GM19239 (cell line): Measurements from ENCODE around the gene PCDH9.

Source experiments
- DNase-seq: peaks from one replicate; pipeline ENCODE4 v3.0.0; 2011; ENCODE audit warnings: low spot score; ENCODE audit not compliant: insufficient read length
- FAIRE-seq: peaks from 2 replicates; lab custom pipeline; 2011; peaks lifted over from hg19 to GRCh38; lab: Jason Lieb, UNC

The PCDH9 gene

GRCh38 chr13:66347486-66348117, 882.5 kb downstream of the PCDH9 start:
- FAIRE-seq, result no peak
- no peak for DNase-seq

- FAIRE-seq (no peak), DNase-seq (no peak)
Measured at GRCh38 chr13:66345971-66346370, 884.2 kb downstream of the PCDH9 start.

- DNase-seq (no peak), FAIRE-seq (no peak)
Measured at GRCh38 chr13:66345518-66345810, 884.7 kb downstream of the PCDH9 start.

- DNase-seq, result no peak
- FAIRE-seq, result no peak
Measured at GRCh38 chr13:66344805-66345517, 885.2 kb downstream of the PCDH9 start.

GRCh38 chr13:66343224-66343828, 886.8 kb downstream of the PCDH9 start:
- FAIRE-seq (no peak), DNase-seq (no peak)

- FAIRE-seq (no peak), DNase-seq (no peak)
Measured at GRCh38 chr13:66341635-66342377, 888.3 kb downstream of the PCDH9 start.

- FAIRE-seq (no peak), DNase-seq (no peak)
Measured at GRCh38 chr13:66339214-66339613, 890.9 kb downstream of the PCDH9 start.

GRCh38 chr13:66338542-66338941, 891.6 kb downstream of the PCDH9 start:
- FAIRE-seq (no peak), DNase-seq (no peak)

GRCh38 chr13:66335626-66336025, 894.5 kb downstream of the PCDH9 start:
- DNase-seq (no peak), FAIRE-seq (no peak)

- DNase-seq, result no peak
- FAIRE-seq, result no peak
Measured at GRCh38 chr13:66329988-66330451, 900.1 kb downstream of the PCDH9 start.

- FAIRE-seq, result no peak
Measured at GRCh38 chr13:66328476-66328875, 901.7 kb downstream of the PCDH9 start.

GRCh38 chr13:66323745-66324347, 906.3 kb downstream of the PCDH9 start:
- FAIRE-seq (no peak), DNase-seq (no peak)

More at GRCh38 chr13:66328476-66328875, 901.7 kb downstream of the PCDH9 start:
- no peak for DNase-seq

GRCh38 chr13:66322936-66323335, 907.2 kb downstream of the PCDH9 start:
- DNase-seq (no peak), FAIRE-seq (no peak)

GRCh38 chr13:66322193-66322740, 907.9 kb downstream of the PCDH9 start:
- DNase-seq (no peak), FAIRE-seq (no peak)

- no peak for FAIRE-seq
Measured at GRCh38 chr13:66314911-66315310, 915.2 kb downstream of the PCDH9 start.

GRCh38 chr13:66313413-66313812, 916.7 kb downstream of the PCDH9 start:
- no peak for FAIRE-seq

More at GRCh38 chr13:66314911-66315310, 915.2 kb downstream of the PCDH9 start:
- no peak for DNase-seq

GRCh38 chr13:66312312-66313087, 917.6 kb downstream of the PCDH9 start:
- FAIRE-seq, result no peak
- no peak for DNase-seq

More at GRCh38 chr13:66313413-66313812, 916.7 kb downstream of the PCDH9 start:
- no peak for DNase-seq

- DNase-seq (no peak), FAIRE-seq (peak; percentile 40)
Measured at GRCh38 chr13:66305961-66306617, 924.0 kb downstream of the PCDH9 start.

GRCh38 chr13:66301482-66301881, 928.7 kb downstream of the PCDH9 start:
- DNase-seq, result no peak
- FAIRE-seq, result no peak
